HFF-Myc (cell line): ENCODE data around the gene GMEB1.

Experiments
- DNase-seq: peaks from one replicate; pipeline ENCODE4 v3.0.0-alpha.2; 2011; ENCODE audit warnings: low read depth; ENCODE audit errors: extremely low read depth
- H3K4me3 ChIP-seq: replicated peaks from 2 replicates; pipeline ENCODE4 v1.5.1; 2011; ENCODE audit warnings: low read depth, mild to moderate bottlenecking, control low read depth, low read length
- CTCF ChIP-seq: IDR thresholded peaks from 2 replicates; pipeline ENCODE4 v1.5.1; 2012; ENCODE audit warnings: mild to moderate bottlenecking, low read depth, low read length, control low read depth; ENCODE audit errors: missing control alignments

The GMEB1 gene

GRCh38 chr1:28668191-28668955 lies at the start of gene GMEB1:
Gene GMEB1 (plus strand): TSS chr1:28668784. CDS start chr1:28683613, 14,829 bp downstream.
- DNase-seq, result peak; percentile 46
- no peak for TF ChIP-seq CTCF
- H3K4me3 ChIP-seq, result peak within 1 kb of the TSS; percentile 92

GRCh38 chr1:28631713-28632112 lies 36.9 kb upstream of the GMEB1 start:
- no peak for DNase-seq
- no peak overlapping the region for H3K4me3 ChIP-seq
- no peak for TF ChIP-seq CTCF

- no peak for DNase-seq
- no peak overlapping the region for H3K4me3 ChIP-seq
- no peak for TF ChIP-seq CTCF
Observed at GRCh38 chr1:28632560-28632959, 36.0 kb upstream of the GMEB1 start.

GRCh38 chr1:28640766-28641165 lies 27.8 kb upstream of the GMEB1 start:
- TF ChIP-seq CTCF, result peak; percentile 35
- DNase-seq, result no peak
- no peak overlapping the region for H3K4me3 ChIP-seq

GRCh38 chr1:28642056-28642846 lies 26.3 kb upstream of the GMEB1 start:
- no peak for DNase-seq
- TF ChIP-seq CTCF, result no peak
- H3K4me3 ChIP-seq, result peak overlapping the region; percentile 98

GRCh38 chr1:28642847-28643635 lies 25.5 kb upstream of the GMEB1 start, which contains the start of gene TAF12:
Gene TAF12 (minus strand): TSS chr1:28643067. CDS start chr1:28622081, 20,986 bp downstream.
- no peak for TF ChIP-seq CTCF
- DNase-seq, result peak; percentile 87
- peak within 1 kb of the TSS; percentile 98 for H3K4me3 ChIP-seq
